HG03066 (cell line): ENCODE results near the gene KCNK2.
"Not testable (repeated sequence)": the region's sequence is repeated elsewhere in the genome, so short reads cannot be mapped to it uniquely, and the experiment has no call there.

Experiments
- ATAC-seq: cut with Tn5 transposase; IDR thresholded peaks from one replicate; pipeline ENCODE4 v1.9.1; 2021; ENCODE audit warnings: low read depth; ENCODE audit not compliant: unreplicated experiment

The KCNK2 gene

GRCh38 chr1:215147024-215147423 is 64.5 kb downstream of the KCNK2 start:
- ATAC-seq, result no peak

GRCh38 chr1:215151841-215152549 is 69.5 kb downstream of the KCNK2 start:
- ATAC-seq, result no peak

- no peak for ATAC-seq
Measured at GRCh38 chr1:215156232-215156631, 73.7 kb downstream of the KCNK2 start.

GRCh38 chr1:215160351-215160750 is 77.8 kb downstream of the KCNK2 start:
- ATAC-seq, result no peak

GRCh38 chr1:215163144-215163543 is 80.6 kb downstream of the KCNK2 start:
- not testable (repeated sequence) for ATAC-seq

GRCh38 chr1:215166886-215167285 is 84.3 kb downstream of the KCNK2 start:
- ATAC-seq, result no peak

- no peak for ATAC-seq
Measured at GRCh38 chr1:215181518-215181917, 99.0 kb downstream of the KCNK2 start.

GRCh38 chr1:215185067-215185620 is 102.6 kb downstream of the KCNK2 start:
- ATAC-seq, result no peak

- no peak for ATAC-seq
Measured at GRCh38 chr1:215188302-215188950, 105.9 kb downstream of the KCNK2 start.

GRCh38 chr1:215192306-215192705 is 109.8 kb downstream of the KCNK2 start:
- no peak for ATAC-seq

- no peak for ATAC-seq
Measured at GRCh38 chr1:215198021-215198420, 115.5 kb downstream of the KCNK2 start.

- ATAC-seq, result no peak
Measured at GRCh38 chr1:215200121-215200520, 117.6 kb downstream of the KCNK2 start.

- ATAC-seq, result no peak
Measured at GRCh38 chr1:215201283-215201682, 118.7 kb downstream of the KCNK2 start.

GRCh38 chr1:215202868-215203267 is 120.3 kb downstream of the KCNK2 start:
- ATAC-seq, result no peak

- no peak for ATAC-seq
Measured at GRCh38 chr1:215210167-215210566, 127.6 kb downstream of the KCNK2 start.

- ATAC-seq, result no peak
Measured at GRCh38 chr1:215215846-215216245, 133.3 kb downstream of the KCNK2 start.

GRCh38 chr1:215219372-215219771 is 136.8 kb downstream of the KCNK2 start:
- ATAC-seq, result no peak

GRCh38 chr1:215220346-215220745 is 137.8 kb downstream of the KCNK2 start:
- no peak for ATAC-seq

GRCh38 chr1:215226757-215227156 is 144.2 kb downstream of the KCNK2 start:
- ATAC-seq, result no peak

- no peak for ATAC-seq
Measured at GRCh38 chr1:215228193-215228592, 145.7 kb downstream of the KCNK2 start.

- no peak for ATAC-seq
Measured at GRCh38 chr1:215241451-215241850, 158.9 kb downstream of the KCNK2 start.
